NB4 (cell line): Measurements from ENCODE around the gene COL9A3.

Experiments used
- DNase-seq: peaks from one replicate; pipeline ENCODE4 v3.0.0; 2010; ENCODE audit warnings: low read depth
- H3K4me3 ChIP-seq: one replicate; pipeline ENCODE4 v1.5.1; 2011; ENCODE audit warnings: mild to moderate bottlenecking, low read depth, low read length, moderate library complexity
- MYC ChIP-seq: IDR thresholded peaks from 2 replicates; pipeline ENCODE4 v1.6.1; 2011; ENCODE audit warnings: low read depth, low read length
- POLR2A ChIP-seq: IDR thresholded peaks from 2 replicates; pipeline ENCODE4 v1.6.1; 2011; ENCODE audit warnings: mild to moderate bottlenecking; ENCODE audit not compliant: insufficient read length; ENCODE audit errors: extremely low read depth
- TF ChIP-seq, protein P1 (sequence below): IDR thresholded peaks from one replicate; pipeline ENCODE4 v1.5.1; 2012; ENCODE audit warnings: low read depth, low read length
- TF ChIP-seq, protein P2 (sequence below): IDR thresholded peaks from 2 replicates; pipeline ENCODE4 v1.6.1; 2011; ENCODE audit warnings: low read depth, low read length

Gene COL9A3

DNA sequence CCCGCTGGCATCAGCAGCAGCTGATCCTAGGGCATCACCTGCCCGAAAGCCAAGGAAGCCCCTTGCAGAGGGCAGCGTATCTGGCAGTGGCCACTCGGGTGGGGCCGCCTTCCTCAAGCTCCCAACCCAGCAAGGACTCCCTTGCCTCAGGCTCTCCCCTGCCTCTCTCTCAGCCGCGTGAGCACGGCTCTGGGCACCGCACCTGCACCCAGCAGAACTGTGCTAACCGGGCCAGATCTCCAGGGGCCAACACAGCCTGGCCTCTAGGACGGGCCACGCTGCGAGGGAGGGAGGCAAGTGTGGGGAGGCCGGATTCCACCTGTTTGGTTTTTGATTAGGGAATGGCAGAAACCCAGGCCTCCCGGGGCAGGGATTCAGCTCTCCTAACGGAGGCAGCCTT, 32.4 kb upstream of the COL9A3 start:
- no peak overlapping the region for H3K4me3 ChIP-seq
- TF ChIP-seq MYC (no peak), POLR2A (no peak)
- TF ChIP-seq, protein P1, sequence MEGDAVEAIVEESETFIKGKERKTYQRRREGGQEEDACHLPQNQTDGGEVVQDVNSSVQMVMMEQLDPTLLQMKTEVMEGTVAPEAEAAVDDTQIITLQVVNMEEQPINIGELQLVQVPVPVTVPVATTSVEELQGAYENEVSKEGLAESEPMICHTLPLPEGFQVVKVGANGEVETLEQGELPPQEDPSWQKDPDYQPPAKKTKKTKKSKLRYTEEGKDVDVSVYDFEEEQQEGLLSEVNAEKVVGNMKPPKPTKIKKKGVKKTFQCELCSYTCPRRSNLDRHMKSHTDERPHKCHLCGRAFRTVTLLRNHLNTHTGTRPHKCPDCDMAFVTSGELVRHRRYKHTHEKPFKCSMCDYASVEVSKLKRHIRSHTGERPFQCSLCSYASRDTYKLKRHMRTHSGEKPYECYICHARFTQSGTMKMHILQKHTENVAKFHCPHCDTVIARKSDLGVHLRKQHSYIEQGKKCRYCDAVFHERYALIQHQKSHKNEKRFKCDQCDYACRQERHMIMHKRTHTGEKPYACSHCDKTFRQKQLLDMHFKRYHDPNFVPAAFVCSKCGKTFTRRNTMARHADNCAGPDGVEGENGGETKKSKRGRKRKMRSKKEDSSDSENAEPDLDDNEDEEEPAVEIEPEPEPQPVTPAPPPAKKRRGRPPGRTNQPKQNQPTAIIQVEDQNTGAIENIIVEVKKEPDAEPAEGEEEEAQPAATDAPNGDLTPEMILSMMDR = no peak
- TF ChIP-seq, protein P2, sequence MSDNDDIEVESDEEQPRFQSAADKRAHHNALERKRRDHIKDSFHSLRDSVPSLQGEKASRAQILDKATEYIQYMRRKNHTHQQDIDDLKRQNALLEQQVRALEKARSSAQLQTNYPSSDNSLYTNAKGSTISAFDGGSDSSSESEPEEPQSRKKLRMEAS = no peak
- DNase-seq = no peak

DNA sequence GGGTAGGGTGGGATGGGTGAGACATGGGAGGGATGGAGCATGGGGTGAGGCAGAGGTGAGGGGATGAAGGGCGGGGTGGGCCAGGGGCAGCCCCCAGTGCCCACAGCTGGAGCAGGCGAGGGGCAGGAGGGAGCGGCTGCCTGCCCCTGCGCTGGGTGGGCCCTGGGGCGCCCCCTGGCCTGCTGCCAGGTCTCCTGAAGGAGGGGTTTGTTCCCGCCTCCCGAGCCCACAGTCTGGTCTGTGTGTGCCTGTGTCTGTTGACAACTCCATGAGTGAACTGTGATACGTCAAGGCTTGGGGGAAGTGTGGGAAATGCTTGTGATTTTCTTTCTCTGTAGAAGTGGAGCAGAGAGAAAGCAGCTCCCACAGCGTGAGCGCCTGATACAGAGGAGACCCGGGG, 31.5 kb upstream of the COL9A3 start:
- H3K4me3 ChIP-seq = no peak overlapping the region
- TF ChIP-seq MYC = no peak
- TF ChIP-seq, protein P1 = no peak
- TF ChIP-seq, protein P2 = no peak
- no peak for TF ChIP-seq POLR2A
- DNase-seq = no peak

DNA sequence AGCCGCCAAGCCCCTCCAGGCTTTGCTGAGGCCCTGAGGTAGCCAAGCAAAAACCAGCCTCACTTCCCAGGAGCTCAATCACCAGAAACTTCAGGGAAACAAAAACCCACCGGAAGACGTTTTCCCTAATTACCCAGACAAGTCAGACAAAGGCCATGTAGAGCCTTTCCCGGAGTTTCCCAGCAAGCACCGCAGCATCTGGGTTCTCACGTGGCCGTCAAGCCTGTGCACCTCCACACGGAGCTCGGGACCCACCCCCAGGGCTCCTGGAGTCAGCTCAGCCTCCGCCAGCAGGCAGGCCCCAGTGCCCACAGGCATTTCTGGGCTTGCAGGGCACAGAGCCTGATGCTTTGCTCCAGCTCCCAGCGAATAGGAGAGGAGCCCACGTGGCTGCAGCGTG, 30.7 kb upstream of the COL9A3 start:
- TF ChIP-seq, protein P1 = no peak
- TF ChIP-seq, protein P2 = no peak
- TF ChIP-seq POLR2A (no peak), MYC (no peak)
- no peak for DNase-seq
- no peak overlapping the region for H3K4me3 ChIP-seq

DNA sequence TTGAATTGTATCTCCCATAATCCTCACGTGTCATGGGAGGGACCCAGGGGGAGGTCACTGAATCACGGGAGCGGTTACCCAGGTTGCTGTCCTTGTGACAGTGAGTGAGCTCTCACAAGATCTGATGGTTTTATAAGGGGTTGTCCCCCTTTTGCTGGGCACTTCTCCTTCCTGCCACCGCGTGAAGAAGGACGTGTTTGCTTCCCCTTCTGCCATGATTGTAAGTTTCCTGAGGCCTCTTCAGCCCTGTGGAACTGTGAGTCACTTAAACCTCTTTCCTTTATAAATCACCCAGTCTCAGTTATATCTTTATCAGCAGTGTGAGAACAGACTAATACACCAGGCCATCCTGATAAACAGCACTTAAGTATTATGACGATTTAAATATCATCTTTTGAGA, 29.5 kb upstream of the COL9A3 start:
- no peak overlapping the region for H3K4me3 ChIP-seq
- TF ChIP-seq, protein P1 = no peak
- TF ChIP-seq POLR2A (no peak), MYC (no peak)
- TF ChIP-seq, protein P2 = no peak
- DNase-seq = peak; percentile 68

DNA sequence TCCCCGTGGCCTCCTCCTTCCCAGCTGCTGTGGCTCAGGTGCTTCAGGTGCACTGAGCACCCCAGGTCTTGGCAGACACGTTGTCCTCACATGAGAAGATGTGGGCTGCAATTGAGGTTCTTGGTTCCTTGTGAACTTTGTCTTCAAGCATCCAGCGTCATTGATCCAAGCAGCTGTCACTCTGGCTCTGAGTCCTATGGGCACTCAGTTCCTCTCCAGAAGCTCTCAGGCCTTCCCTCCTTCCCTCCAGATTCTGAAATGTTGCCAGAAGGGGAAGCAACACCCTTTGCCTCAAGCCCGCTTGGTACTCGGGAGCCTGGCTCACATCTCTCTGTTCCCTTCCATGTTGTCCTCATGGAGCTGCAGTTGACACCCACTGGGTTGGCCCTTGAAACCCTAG, 29.0 kb upstream of the COL9A3 start:
- TF ChIP-seq POLR2A = no peak
- no peak for TF ChIP-seq MYC
- TF ChIP-seq, protein P1 = no peak
- TF ChIP-seq, protein P2 = no peak
- no peak overlapping the region for H3K4me3 ChIP-seq
- no peak for DNase-seq

DNA sequence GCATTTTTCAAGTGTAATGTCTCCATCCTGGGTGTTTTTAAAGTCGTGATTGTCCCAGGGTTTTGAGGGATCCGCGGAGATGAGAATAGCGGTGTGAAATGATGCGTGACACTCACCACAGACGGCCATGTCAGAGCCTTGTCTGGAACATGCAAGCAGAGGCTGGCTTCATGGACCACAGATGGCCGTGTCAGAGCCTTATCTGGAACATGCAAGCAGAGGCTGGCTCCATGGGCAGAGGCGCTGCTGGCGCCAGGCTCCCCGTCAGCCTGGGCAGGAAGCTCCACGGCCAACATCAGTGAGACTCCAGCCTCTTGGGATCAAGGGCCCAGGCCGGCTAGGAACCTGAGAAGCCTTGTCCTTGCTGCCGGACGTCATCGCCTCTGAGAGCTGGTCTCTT, 28.2 kb upstream of the COL9A3 start:
- no peak overlapping the region for H3K4me3 ChIP-seq
- DNase-seq = no peak
- TF ChIP-seq, protein P2 = no peak
- TF ChIP-seq POLR2A = no peak
- no peak for TF ChIP-seq MYC
- TF ChIP-seq, protein P1 = no peak
